B cell (primary cell): Measurements from ENCODE around the gene OR4E2. TPM values are rescaled to one million over a fixed set of nuclear protein-coding genes. Genes with fewer than 3 reads are reported as not detected.

ENCODE experiments used
- ATAC-seq: fragments of 200-7000 bp; cut with Tn5 transposase; one replicate; pipeline ENCODE4 v1.10.0; 2021; ENCODE audit warnings: low read depth, mild to moderate bottlenecking, moderate number of reproducible peaks, moderate library complexity
- CTCF ChIA-PET: fragments of 350-600 bp; sonication (Branson Sonifier 250); formaldehyde crosslinking; loops from one replicate; lab custom pipeline; 2021; ENCODE audit warnings: antibody characterized with exemption, inconsistent platforms; lab: Charles Lee
- POLR2A ChIA-PET: fragments of 350-600 bp; sonication (Branson Sonifier 250); formaldehyde crosslinking; loops from one replicate; lab custom pipeline; 2021; ENCODE audit warnings: antibody characterized with exemption; lab: Charles Lee
- DNase-seq: peaks from one replicate; pipeline ENCODE4 v3.0.0; 2013
- H2AFZ ChIP-seq: 2 replicates; pipeline ENCODE4 v1.6.1; 2012; ENCODE audit warnings: mild to moderate bottlenecking, low read depth, low read length; ENCODE audit not compliant: insufficient read depth, poor library complexity, severe bottlenecking
- H3K27ac ChIP-seq, 2 donors: 1 replicate in 1 of 2; 2 replicates in 1 of 2; pipeline ENCODE4 v1.5.1; 2012 to 2013; ENCODE audit warnings: low read length in 2 of 2, mild to moderate bottlenecking in 2 of 2, moderate library complexity in 1 of 2
- H3K27me3 ChIP-seq, 4 experiments: fragments of 200-600 bp in 1 of 4; sonication (generic) in 1 of 4; replicated peaks in 1 of 4; 1 replicate in 2 of 4; 2 replicates in 2 of 4; pipeline versions ENCODE4 v1.6.1 to v1.7.0; 2013 to 2016; ENCODE audit warnings: low read length in 3 of 4, mild to moderate bottlenecking in 2 of 4, mixed read lengths in 1 of 4, moderate library complexity in 1 of 4; ENCODE audit not compliant: insufficient read depth in 4 of 4, control insufficient read depth in 3 of 4; ENCODE audit errors: control extremely low read depth in 1 of 4
- H3K36me3 ChIP-seq, 2 experiments: replicated peaks in 1 of 2; 1 replicate in 1 of 2; 2 replicates in 1 of 2; pipeline versions ENCODE4 v1.6.1 to v1.7.1; 2013; ENCODE audit warnings: low read length in 1 of 2; ENCODE audit not compliant: insufficient read depth in 2 of 2, control insufficient read depth in 1 of 2; ENCODE audit errors: control extremely low read depth in 1 of 2, extremely low read depth in 1 of 2
- H3K4me1 ChIP-seq, 2 donors: fragments of 200-600 bp in 1 of 2; sonication (generic) in 1 of 2; 1 replicate in 1 of 2; 2 replicates in 1 of 2; pipeline versions ENCODE4 v1.5.1 to v1.6.1; 2013 to 2017; ENCODE audit warnings: low read length in 2 of 2; ENCODE audit not compliant: control insufficient read depth in 2 of 2, insufficient read depth in 2 of 2
- H3K4me2 ChIP-seq: replicated peaks from 2 replicates; pipeline ENCODE3; 2012; ENCODE audit warnings: mild to moderate bottlenecking, low read depth, low read length; ENCODE audit not compliant: poor library complexity, severe bottlenecking
- H3K4me3 ChIP-seq, 5 experiments: fragments of 200-600 bp in 1 of 5; sonication (generic) in 1 of 5; 1 replicate in 3 of 5; 2 replicates in 2 of 5; pipeline versions ENCODE4 v1.5.1 to v1.7.0; 2011 to 2016; ENCODE audit warnings: low read length in 4 of 5, mild to moderate bottlenecking in 4 of 5, low read depth in 2 of 5, control low read depth in 1 of 5, moderate library complexity in 1 of 5; ENCODE audit not compliant: insufficient read depth in 1 of 5; ENCODE audit errors: control extremely low read depth in 1 of 5, extremely low read depth in 1 of 5
- H3K79me2 ChIP-seq: fragments of 200-600 bp; sonication (generic); one replicate; pipeline ENCODE4 v1.6.0; 2016; ENCODE audit warnings: low read length; ENCODE audit not compliant: control insufficient read depth, insufficient read depth
- H3K9ac ChIP-seq: fragments of 200-600 bp; sonication (generic); 2 replicates; pipeline ENCODE4 v1.6.1; 2017; ENCODE audit warnings: mild to moderate bottlenecking, low read length, moderate library complexity
- H3K9me3 ChIP-seq, 3 donors: one replicate each; pipeline versions ENCODE4 v1.6.1 to v1.7.1; 2013; ENCODE audit warnings: low read length in 2 of 3; ENCODE audit not compliant: control insufficient read depth in 2 of 3, insufficient read depth in 1 of 3; ENCODE audit errors: control extremely low read depth in 1 of 3
- H4K20me1 ChIP-seq: 2 replicates; pipeline ENCODE4 v1.6.0; 2012; ENCODE audit warnings: mild to moderate bottlenecking, low read length; ENCODE audit not compliant: insufficient read depth, control insufficient read depth, poor library complexity, severe bottlenecking
- H3K27ac Mint-ChIP-seq: one replicate; pipeline ENCODE4 v1.8.0; 2021; ENCODE audit warnings: mixed read lengths
- H3K27me3 Mint-ChIP-seq: one replicate; pipeline ENCODE4 v1.8.0; 2021; ENCODE audit warnings: mixed read lengths
- H3K4me1 Mint-ChIP-seq: one replicate; pipeline ENCODE4 v1.8.0; 2021; ENCODE audit warnings: mixed read lengths
- H3K4me3 Mint-ChIP-seq: one replicate; pipeline ENCODE4 v1.8.0; 2021; ENCODE audit warnings: mixed read lengths
- H3K9me3 Mint-ChIP-seq: one replicate; pipeline ENCODE4 v1.8.0; 2022; ENCODE audit warnings: mixed read lengths; ENCODE audit not compliant: insufficient read depth
- CTCF ChIP-seq: fragments of 200-600 bp; IDR thresholded peaks from one replicate; pipeline ENCODE4 v1.8.0; 2022; ENCODE audit warnings: antibody characterized with exemption, mild to moderate bottlenecking
- EZH2 ChIP-seq: IDR thresholded peaks from 2 replicates; pipeline ENCODE4 v1.6.1; 2012; ENCODE audit warnings: borderline replicate concordance, low read depth, mild to moderate bottlenecking, moderate library complexity, low read length; ENCODE audit not compliant: insufficient read depth, poor library complexity, severe bottlenecking
- WGBS: methylation state at CpG from one replicate; pipeline ENCODE4 v1.1.5; 2013; ENCODE audit warnings: missing lambda C conversion rate; ENCODE audit not compliant: insufficient coverage; 5-methylcytosine and 5-hydroxymethylcytosine counted together
- intact Hi-C: fragments of 100-400 bp; cut with micrococcal nuclease; formaldehyde crosslinking; loops from one replicate; pipeline ENCODE4 v1.10.0; 2022
- polyA plus RNA-seq: library from polyadenylated mRNA; depleted of rRNA; stranded (reverse); fragments of >200 nt; gene quantifications from 2 replicates; pipeline ENCODE4 v1.2.3, GENCODE V29; 2012
- total RNA-seq, 2 donors: library from RNA; stranded (reverse); fragments of 120-200 nt in 1 of 2; gene quantifications; 1 replicate in 1 of 2; 2 replicates in 1 of 2; pipeline versions ENCODE4 v1.2.3 to v1.2.4, GENCODE V29; 2013 to 2022

The OR4E2 gene
- total and polyA plus RNA-seq, 2 donors (not counting 1 experiment from before 2014, with no cell fraction given): not detected

GRCh38 chr14:21671371-21671770 lies 17.7 kb downstream of the OR4E2 start:
- H3K4me2 ChIP-seq: no peak overlapping the region

GRCh38 chr14:21672116-21672515 lies 18.5 kb downstream of the OR4E2 start:
- DNase-seq (no peak), ATAC-seq (no peak)
- no peaks in the 10 kb centered on the region for H3K4me1 Mint-ChIP-seq
- Histone ChIP-seq H3K9me3 (peaks cover 0 to 9% (median 9%) of the 10 kb centered on the region in 3 donors), H3K79me2 (no peaks in the 10 kb centered on the region), H3K27me3 (peaks cover 0 to 4% (median 2%) of the 10 kb centered on the region in 4 experiments), H3K27ac (no peak overlapping the region), H3K4me2 (no peak overlapping the region), H3K9ac (no peak overlapping the region), H4K20me1 (no peaks in the 10 kb centered on the region), H3K4me3 (no peak overlapping the region), H2AFZ (no peak overlapping the region), H3K4me1 (no peaks in the 10 kb centered on the region), H3K36me3 (no peaks in the 10 kb centered on the region)
- H3K27me3 Mint-ChIP-seq: peaks cover 10% of the 10 kb centered on the region
- no peak overlapping the region for H3K27ac Mint-ChIP-seq
- TF ChIP-seq CTCF (no peak), EZH2 (no peak)
- no peak overlapping the region for H3K4me3 Mint-ChIP-seq
- peaks cover 2% of the 10 kb centered on the region for H3K9me3 Mint-ChIP-seq
- 83% methylated on average over 1 of the region's 1 CpG for WGBS
- intact Hi-C loops: no loop called here
- ChIA-PET CTCF (no interaction called here), POLR2A (no interaction called here)

More at GRCh38 chr14:21671371-21671770, 17.7 kb downstream of the OR4E2 start:
- Histone ChIP-seq H3K36me3 (no peaks in the 10 kb centered on the region), H3K79me2 (no peaks in the 10 kb centered on the region), H3K9ac (no peak overlapping the region), H3K9me3 (peaks cover 0 to 9% (median 7%) of the 10 kb centered on the region in 3 donors), H3K27ac (no peak overlapping the region), H2AFZ (no peak overlapping the region), H3K4me3 (no peak overlapping the region), H3K27me3 (peaks cover 0 to 4% (median 2%) of the 10 kb centered on the region in 4 experiments), H3K4me1 (no peaks in the 10 kb centered on the region), H4K20me1 (no peaks in the 10 kb centered on the region)
- intact Hi-C loops: no loop called here
- peaks cover 2% of the 10 kb centered on the region for H3K9me3 Mint-ChIP-seq
- 80% methylated on average over 1 of the region's 2 CpGs for WGBS
- DNase-seq (no peak), ATAC-seq (no peak)
- no peak overlapping the region for H3K27ac Mint-ChIP-seq
- H3K4me3 Mint-ChIP-seq: no peak overlapping the region
- POLR2A ChIA-PET: no interaction called here
- peaks cover 10% of the 10 kb centered on the region for H3K27me3 Mint-ChIP-seq
- no peaks in the 10 kb centered on the region for H3K4me1 Mint-ChIP-seq
- CTCF ChIA-PET: no interaction called here
- no peak for TF ChIP-seq CTCF
